Vagina (tissue), 2 donors: Measurements from ENCODE around the gene SOHLH2.

Experiments
- POLR2A ChIP-seq, 2 donors: fragments of 450-650 bp; IDR thresholded peaks; one replicate each; pipeline ENCODE4 v1.6.1; 2017; ENCODE audit warnings: antibody characterized with exemption in 2 of 2, mild to moderate bottlenecking in 2 of 2, moderate library complexity in 2 of 2
- POLR2AphosphoS5 ChIP-seq, 2 donors: sonication (generic); formaldehyde crosslinking; IDR thresholded peaks; one replicate each; pipeline ENCODE4 v1.9.0; 2017; ENCODE audit warnings: antibody characterized with exemption in 2 of 2, mild to moderate bottlenecking in 2 of 2, low read depth in 1 of 2; ENCODE audit not compliant: insufficient read depth in 1 of 2
- TF ChIP-seq, protein P1 (sequence below), 3 experiments: fragments of 450-650 bp in 2 of 3; fragments of 200-600 bp in 1 of 3; sonication (generic) in 1 of 3; IDR thresholded peaks; one replicate each; pipeline ENCODE4 v1.5.1; 2017 to 2019; ENCODE audit warnings: antibody characterized with exemption in 3 of 3, mild to moderate bottlenecking in 2 of 3, moderate library complexity in 2 of 3

DNA sequence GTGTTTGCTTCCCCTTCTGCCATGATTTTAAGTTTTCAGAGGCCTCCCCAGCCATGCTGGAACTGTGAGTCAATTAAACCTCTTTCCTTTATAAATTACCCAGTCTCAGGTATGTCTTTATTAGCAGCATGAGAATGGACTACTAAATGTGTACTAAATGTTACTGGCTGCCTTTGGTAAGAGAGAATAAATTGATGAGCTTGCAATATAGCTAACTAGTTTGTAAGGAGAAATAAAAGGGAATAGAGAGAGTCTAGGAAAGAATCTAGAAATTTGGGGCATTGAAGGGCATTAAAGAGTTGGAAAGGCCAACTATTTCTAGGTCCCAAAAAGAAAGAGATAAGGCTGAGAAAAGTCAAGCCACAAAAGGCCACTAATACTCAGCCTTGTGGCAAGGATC lies 5.5 kb upstream of the SOHLH2 start:
- TF ChIP-seq, protein P1, sequence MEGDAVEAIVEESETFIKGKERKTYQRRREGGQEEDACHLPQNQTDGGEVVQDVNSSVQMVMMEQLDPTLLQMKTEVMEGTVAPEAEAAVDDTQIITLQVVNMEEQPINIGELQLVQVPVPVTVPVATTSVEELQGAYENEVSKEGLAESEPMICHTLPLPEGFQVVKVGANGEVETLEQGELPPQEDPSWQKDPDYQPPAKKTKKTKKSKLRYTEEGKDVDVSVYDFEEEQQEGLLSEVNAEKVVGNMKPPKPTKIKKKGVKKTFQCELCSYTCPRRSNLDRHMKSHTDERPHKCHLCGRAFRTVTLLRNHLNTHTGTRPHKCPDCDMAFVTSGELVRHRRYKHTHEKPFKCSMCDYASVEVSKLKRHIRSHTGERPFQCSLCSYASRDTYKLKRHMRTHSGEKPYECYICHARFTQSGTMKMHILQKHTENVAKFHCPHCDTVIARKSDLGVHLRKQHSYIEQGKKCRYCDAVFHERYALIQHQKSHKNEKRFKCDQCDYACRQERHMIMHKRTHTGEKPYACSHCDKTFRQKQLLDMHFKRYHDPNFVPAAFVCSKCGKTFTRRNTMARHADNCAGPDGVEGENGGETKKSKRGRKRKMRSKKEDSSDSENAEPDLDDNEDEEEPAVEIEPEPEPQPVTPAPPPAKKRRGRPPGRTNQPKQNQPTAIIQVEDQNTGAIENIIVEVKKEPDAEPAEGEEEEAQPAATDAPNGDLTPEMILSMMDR (IDR thresholded peaks at IDR 0.05): no peak
- no peak for TF ChIP-seq POLR2A (IDR thresholded peaks at IDR 0.05)
- no peak for TF ChIP-seq POLR2AphosphoS5 (IDR thresholded peaks at IDR 0.05; ENCODE audit: insufficient read depth in 1 of 2, low read depth in 1 of 2)
